Measurements from ENCODE around the gene PSMG4. TPM values are rescaled to one million over a fixed set of nuclear protein-coding genes. Genes with fewer than 3 reads are reported as not detected.
A peak's percentile ranks its signal among the peaks of the same experiment; 100 is the strongest.

The PSMG4 gene
- total and polyA plus RNA-seq, 4 donors = 14.0 to 69.7 (median 20.4) TPM

DNA sequence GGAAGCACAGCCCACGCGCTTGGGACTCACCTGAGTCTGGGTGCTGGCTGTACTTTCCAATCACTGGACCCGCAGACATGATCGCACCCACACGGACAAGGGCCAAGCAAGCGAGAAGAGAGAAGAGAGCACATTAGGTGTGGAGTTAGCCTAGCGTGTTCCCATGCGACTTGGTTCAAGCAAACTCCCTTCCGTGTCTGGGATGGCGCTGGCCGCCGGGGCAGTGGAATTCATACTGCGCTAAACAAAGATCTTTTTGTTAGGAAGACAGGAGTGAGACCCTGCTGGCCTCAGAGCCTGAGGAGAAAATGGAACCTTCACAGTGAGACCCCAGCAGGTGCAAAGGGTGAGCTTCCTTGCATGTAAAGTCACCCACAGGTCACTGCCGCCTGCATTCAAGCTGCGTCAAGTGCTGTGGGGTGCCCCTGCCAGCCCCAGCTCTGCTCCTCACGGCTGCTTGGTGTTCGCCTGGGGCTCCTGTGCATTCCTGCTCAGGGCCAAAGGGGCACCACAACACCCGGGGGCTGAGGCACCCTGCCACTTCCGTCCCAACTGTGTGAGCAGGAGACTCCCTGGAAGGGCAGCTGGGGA lies 26.4 kb downstream of the PSMG4 start:
- H3K9me3 ChIP-seq (ENCODE audit: control insufficient read depth in 4 of 4, insufficient read depth in 3 of 4, low read length in 3 of 4) = no peaks in the 10 kb centered on the region
- DNase-seq = peak in 1 of 3 donors; percentile 6
- peaks cover 0 to 22% (median 13%) of the 10 kb centered on the region in 4 donors for H3K36me3 ChIP-seq (ENCODE audit: control insufficient read depth in 4 of 4, insufficient read depth in 4 of 4, low read length in 4 of 4)
- no peak for ATAC-seq (ENCODE audit: insufficient read depth, low FRiP score)
- WGBS, 2 donors = 94 to 95% methylated on average over 19 of the region's 19 CpGs
- TF ChIP-seq, protein P1, sequence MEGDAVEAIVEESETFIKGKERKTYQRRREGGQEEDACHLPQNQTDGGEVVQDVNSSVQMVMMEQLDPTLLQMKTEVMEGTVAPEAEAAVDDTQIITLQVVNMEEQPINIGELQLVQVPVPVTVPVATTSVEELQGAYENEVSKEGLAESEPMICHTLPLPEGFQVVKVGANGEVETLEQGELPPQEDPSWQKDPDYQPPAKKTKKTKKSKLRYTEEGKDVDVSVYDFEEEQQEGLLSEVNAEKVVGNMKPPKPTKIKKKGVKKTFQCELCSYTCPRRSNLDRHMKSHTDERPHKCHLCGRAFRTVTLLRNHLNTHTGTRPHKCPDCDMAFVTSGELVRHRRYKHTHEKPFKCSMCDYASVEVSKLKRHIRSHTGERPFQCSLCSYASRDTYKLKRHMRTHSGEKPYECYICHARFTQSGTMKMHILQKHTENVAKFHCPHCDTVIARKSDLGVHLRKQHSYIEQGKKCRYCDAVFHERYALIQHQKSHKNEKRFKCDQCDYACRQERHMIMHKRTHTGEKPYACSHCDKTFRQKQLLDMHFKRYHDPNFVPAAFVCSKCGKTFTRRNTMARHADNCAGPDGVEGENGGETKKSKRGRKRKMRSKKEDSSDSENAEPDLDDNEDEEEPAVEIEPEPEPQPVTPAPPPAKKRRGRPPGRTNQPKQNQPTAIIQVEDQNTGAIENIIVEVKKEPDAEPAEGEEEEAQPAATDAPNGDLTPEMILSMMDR (IDR thresholded peaks at IDR 0.05; ENCODE audit: control extremely low read depth, extremely low read depth) = no peak
- H3K27me3 ChIP-seq (ENCODE audit: control insufficient read depth in 3 of 3, insufficient read depth in 3 of 3, low read length in 2 of 3) = no peaks in the 10 kb centered on the region
- H3K9ac ChIP-seq (ENCODE audit: insufficient read depth in 1 of 2, low read length in 2 of 2) = no peak overlapping the region
- peaks cover 0 to 19% (median 10%) of the 10 kb centered on the region in 5 donors for H3K4me1 ChIP-seq (ENCODE audit: control insufficient read depth in 5 of 5, insufficient read depth in 5 of 5, low read length in 5 of 5)
- H3K27ac ChIP-seq (ENCODE audit: low read depth in 1 of 2, low read length in 1 of 2) = no peak overlapping the region
- no peak overlapping the region for H3K4me3 ChIP-seq

- DNase-seq (peak in 1 of 3 donors; percentile 9), ATAC-seq (ENCODE audit: insufficient read depth, low FRiP score) (no peak)
- Histone ChIP-seq H3K27ac (ENCODE audit: low read depth in 1 of 2, low read length in 1 of 2) (no peak overlapping the region), H3K4me1 (ENCODE audit: control insufficient read depth in 5 of 5, insufficient read depth in 5 of 5, low read length in 5 of 5) (peaks cover 0 to 19% (median 10%) of the 10 kb centered on the region in 5 donors), H3K27me3 (ENCODE audit: control insufficient read depth in 3 of 3, insufficient read depth in 3 of 3, low read length in 2 of 3) (no peaks in the 10 kb centered on the region), H3K9me3 (ENCODE audit: control insufficient read depth in 4 of 4, insufficient read depth in 3 of 4, low read length in 3 of 4) (no peaks in the 10 kb centered on the region), H3K9ac (ENCODE audit: insufficient read depth in 1 of 2, low read length in 2 of 2) (no peak overlapping the region), H3K4me3 (no peak overlapping the region), H3K36me3 (ENCODE audit: control insufficient read depth in 4 of 4, insufficient read depth in 4 of 4, low read length in 4 of 4) (peaks cover 0 to 26% (median 14%) of the 10 kb centered on the region in 4 donors)
- TF ChIP-seq, protein P1 (IDR thresholded peaks at IDR 0.05; ENCODE audit: control extremely low read depth, extremely low read depth) = no peak
- WGBS, 2 donors = 89 to 92% methylated on average over 14 of the region's 14 CpGs
These were observed 27.0 kb downstream of the PSMG4 start for GRCh38 chr6:3285732-3286131.

- WGBS, 2 donors = 95 to 96% methylated on average over 24 of the region's 24 CpGs
- no peak for ATAC-seq (ENCODE audit: insufficient read depth, low FRiP score)
These were observed 28.0 kb downstream of the PSMG4 start for GRCh38 chr6:3286641-3287171.

More at GRCh38 chr6:3286641-3287171, 28.0 kb downstream of the PSMG4 start:
- Histone ChIP-seq H3K9ac (ENCODE audit: insufficient read depth in 1 of 2, low read length in 2 of 2) (no peak overlapping the region), H3K27me3 (ENCODE audit: control insufficient read depth in 3 of 3, insufficient read depth in 3 of 3, low read length in 2 of 3) (no peaks in the 10 kb centered on the region), H3K9me3 (ENCODE audit: control insufficient read depth in 4 of 4, insufficient read depth in 3 of 4, low read length in 3 of 4) (no peaks in the 10 kb centered on the region), H3K4me3 (no peak overlapping the region), H3K4me1 (ENCODE audit: control insufficient read depth in 5 of 5, insufficient read depth in 5 of 5, low read length in 5 of 5) (peaks cover 0 to 12% (median 10%) of the 10 kb centered on the region in 5 donors), H3K27ac (ENCODE audit: low read depth in 1 of 2, low read length in 1 of 2) (no peak overlapping the region), H3K36me3 (ENCODE audit: control insufficient read depth in 4 of 4, insufficient read depth in 4 of 4, low read length in 4 of 4) (peaks cover 0 to 28% (median 14%) of the 10 kb centered on the region in 4 donors)
- TF ChIP-seq, protein P1 (IDR thresholded peaks at IDR 0.05; ENCODE audit: control extremely low read depth, extremely low read depth) = no peak
- peak in 1 of 3 donors; percentile 12 for DNase-seq

Data from lung (tissue), 12 donors.